Colonic mucosa (tissue), 4 donors: ENCODE data around the gene FRA10AC1. TPM values are rescaled to one million over a fixed set of nuclear protein-coding genes. Genes with fewer than 3 reads are reported as not detected.
A peak's percentile ranks its signal among the peaks of the same experiment; 100 is the strongest.

Experiments
- DNase-seq: peaks from one replicate; pipeline ENCODE4 v3.0.0-alpha.2; 2020
- H3K27ac ChIP-seq: fragments of 200-600 bp; one replicate; pipeline ENCODE4 v1.8.0; 2021
- H3K27me3 ChIP-seq: fragments of 200-600 bp; one replicate; pipeline ENCODE4 v1.8.0; 2021
- H3K36me3 ChIP-seq: fragments of 200-600 bp; one replicate; pipeline ENCODE4 v1.8.0; 2021
- H3K4me1 ChIP-seq: fragments of 200-600 bp; one replicate; pipeline ENCODE4 v1.8.0; 2021; ENCODE audit warnings: mild to moderate bottlenecking
- H3K4me3 ChIP-seq: fragments of 200-600 bp; one replicate; pipeline ENCODE4 v1.8.0; 2021
- H3K9ac ChIP-seq, 2 donors: one replicate each; pipeline ENCODE4 v1.7.0; 2013; ENCODE audit warnings: control low read depth in 2 of 2, low read depth in 2 of 2, low read length in 2 of 2
- H3K9me3 ChIP-seq: fragments of 200-600 bp; one replicate; pipeline ENCODE4 v1.8.0; 2021
- intact Hi-C: fragments of 100-400 bp; cut with DNase I; formaldehyde crosslinking; loops from one replicate; pipeline ENCODE4 v1.14.1; 2022
- total RNA-seq, 2 donors: library from RNA; stranded (reverse); fragmentation: NEBNext Ultra II Directional in 1 of 2; extraction: Animal tissue kit (Norgen Biotek cat#: 25700) in 1 of 2; gene quantifications; one replicate each; pipeline ENCODE4 v1.2.1, GENCODE V29; 2021
- TF ChIP-seq, protein P1 (sequence below): fragments of 200-600 bp; IDR thresholded peaks from one replicate; pipeline ENCODE4 v1.8.0; 2022; ENCODE audit warnings: antibody characterized with exemption, mild to moderate bottlenecking
- donor health status: healthy.
- donor health status: DM: no; HTN: no; CAD: no.
- donor health status: DM: no; HTN: no; CAD: no.

FRA10AC1 gene, protein sequence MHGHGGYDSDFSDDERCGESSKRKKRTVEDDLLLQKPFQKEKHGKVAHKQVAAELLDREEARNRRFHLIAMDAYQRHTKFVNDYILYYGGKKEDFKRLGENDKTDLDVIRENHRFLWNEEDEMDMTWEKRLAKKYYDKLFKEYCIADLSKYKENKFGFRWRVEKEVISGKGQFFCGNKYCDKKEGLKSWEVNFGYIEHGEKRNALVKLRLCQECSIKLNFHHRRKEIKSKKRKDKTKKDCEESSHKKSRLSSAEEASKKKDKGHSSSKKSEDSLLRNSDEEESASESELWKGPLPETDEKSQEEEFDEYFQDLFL
- total RNA-seq, result 10 to 100 TPM; 13.5 to 19.4 TPM

DNA sequence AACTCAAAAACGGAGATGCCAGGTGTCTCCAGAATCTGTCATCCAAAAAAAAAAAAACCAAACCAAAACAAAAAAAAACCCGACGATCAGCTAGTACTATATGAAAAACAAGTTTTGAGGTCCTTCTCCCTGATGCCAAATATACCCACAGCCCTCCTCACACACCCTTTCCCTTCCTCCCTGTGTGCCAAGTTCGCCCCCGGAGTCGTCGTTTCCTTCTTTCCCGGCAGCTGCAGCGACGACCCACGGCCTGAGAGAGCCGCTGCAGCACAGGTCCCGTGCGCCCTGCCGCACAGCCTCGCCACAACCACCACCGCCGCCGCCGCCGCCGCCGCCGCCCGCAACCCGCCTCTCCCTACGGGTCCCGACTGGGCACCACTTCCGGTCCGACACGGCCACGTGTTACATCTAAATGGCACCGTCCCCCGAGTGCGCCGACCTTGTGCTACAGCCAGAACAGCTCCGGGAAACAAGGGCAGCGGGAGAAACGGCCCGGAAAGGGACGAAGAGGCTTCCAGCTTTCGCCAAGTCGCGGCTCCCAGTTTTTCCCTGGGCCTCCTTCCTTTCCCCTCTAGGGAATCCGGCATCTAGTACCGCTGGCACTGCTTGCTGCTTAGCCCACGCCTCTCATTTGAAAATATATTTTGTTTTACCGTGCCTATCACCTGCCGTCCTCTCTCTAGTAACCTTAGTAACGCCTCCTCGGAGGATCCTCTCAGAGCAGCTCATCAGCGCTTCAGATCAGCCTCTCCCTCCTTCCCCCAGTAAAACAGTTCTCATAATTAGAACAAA, at the start of gene FRA10AC1:
FRA10AC1 (minus strand) TSS at position 383 of the 792 bp plus-strand sequence. CDS start 2,486 bp downstream, outside the sequence.
- no peaks in the 10 kb centered on the region for H3K27me3 ChIP-seq
- TF ChIP-seq, protein P1, sequence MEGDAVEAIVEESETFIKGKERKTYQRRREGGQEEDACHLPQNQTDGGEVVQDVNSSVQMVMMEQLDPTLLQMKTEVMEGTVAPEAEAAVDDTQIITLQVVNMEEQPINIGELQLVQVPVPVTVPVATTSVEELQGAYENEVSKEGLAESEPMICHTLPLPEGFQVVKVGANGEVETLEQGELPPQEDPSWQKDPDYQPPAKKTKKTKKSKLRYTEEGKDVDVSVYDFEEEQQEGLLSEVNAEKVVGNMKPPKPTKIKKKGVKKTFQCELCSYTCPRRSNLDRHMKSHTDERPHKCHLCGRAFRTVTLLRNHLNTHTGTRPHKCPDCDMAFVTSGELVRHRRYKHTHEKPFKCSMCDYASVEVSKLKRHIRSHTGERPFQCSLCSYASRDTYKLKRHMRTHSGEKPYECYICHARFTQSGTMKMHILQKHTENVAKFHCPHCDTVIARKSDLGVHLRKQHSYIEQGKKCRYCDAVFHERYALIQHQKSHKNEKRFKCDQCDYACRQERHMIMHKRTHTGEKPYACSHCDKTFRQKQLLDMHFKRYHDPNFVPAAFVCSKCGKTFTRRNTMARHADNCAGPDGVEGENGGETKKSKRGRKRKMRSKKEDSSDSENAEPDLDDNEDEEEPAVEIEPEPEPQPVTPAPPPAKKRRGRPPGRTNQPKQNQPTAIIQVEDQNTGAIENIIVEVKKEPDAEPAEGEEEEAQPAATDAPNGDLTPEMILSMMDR, result no peak
- intact Hi-C loops, result loop anchor here (5.0 kb wide), 1 partner anchor 115 kb away; no protein-coding TSS in a partner anchor
- H3K9ac ChIP-seq, result peak within 1 kb of the TSS; percentile 74 to 81
- H3K36me3 ChIP-seq, result peaks cover 3% of the 10 kb centered on the region
- DNase-seq, result peak; percentile 94
- peak within 1 kb of the TSS; percentile 61 for H3K4me3 ChIP-seq
- no peaks in the 10 kb centered on the region for H3K9me3 ChIP-seq
- H3K27ac ChIP-seq, result peak within 1 kb of the TSS; percentile 76
- peaks cover 8% of the 10 kb centered on the region for H3K4me1 ChIP-seq

DNA sequence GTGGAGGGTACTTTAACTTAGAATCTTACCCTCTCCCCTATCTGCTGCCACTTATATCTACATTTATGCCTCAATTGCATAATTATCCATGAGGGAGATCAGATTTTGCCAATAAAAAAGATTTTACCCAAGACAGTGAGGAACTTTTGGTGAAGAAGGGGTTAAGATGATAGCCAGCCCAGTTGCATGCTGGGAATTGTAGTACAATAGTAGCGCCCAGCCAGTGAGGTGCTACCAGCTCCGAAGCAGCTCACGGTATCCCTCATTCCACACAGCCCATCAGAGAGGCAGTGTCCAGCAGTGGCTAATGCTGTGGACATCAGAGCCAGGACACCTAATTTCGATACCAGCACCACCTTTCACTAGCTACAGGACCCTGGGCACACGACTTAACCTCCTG, 49.4 kb upstream of the FRA10AC1 start:
- Histone ChIP-seq H3K4me1 (no peaks in the 10 kb centered on the region), H3K27ac (no peak overlapping the region), H3K9ac (no peak overlapping the region), H3K27me3 (no peaks in the 10 kb centered on the region), H3K36me3 (no peaks in the 10 kb centered on the region), H3K9me3 (no peaks in the 10 kb centered on the region), H3K4me3 (no peak overlapping the region)
- intact Hi-C loops, result loop anchor here (5.0 kb wide), 1 partner anchor 60 kb away; no protein-coding TSS in a partner anchor
- DNase-seq, result peak; percentile 41
- TF ChIP-seq, protein P1, result no peak

DNA sequence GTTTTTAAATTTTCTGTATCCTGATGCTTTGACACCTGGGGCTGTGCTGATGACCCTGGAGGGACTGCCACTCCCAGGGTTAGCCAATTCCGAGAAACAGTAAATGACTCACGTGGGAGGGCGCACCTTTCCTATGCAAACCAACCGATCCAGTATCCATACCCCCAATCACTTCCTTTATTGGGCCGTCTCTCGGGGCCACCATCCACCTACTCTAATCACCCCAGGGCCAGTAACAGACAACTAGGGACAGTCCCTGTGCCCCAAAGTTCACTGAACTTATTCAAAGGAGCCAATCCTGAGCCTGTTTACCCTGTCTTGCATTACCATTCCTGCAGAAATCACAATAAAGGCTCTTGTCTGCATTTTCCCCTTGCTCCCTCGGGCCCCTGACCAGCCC, 48.7 kb upstream of the FRA10AC1 start:
- no peak for DNase-seq
- Histone ChIP-seq H3K27ac (no peak overlapping the region), H3K9me3 (no peaks in the 10 kb centered on the region), H3K27me3 (no peaks in the 10 kb centered on the region), H3K36me3 (no peaks in the 10 kb centered on the region), H3K9ac (no peak overlapping the region), H3K4me1 (no peaks in the 10 kb centered on the region), H3K4me3 (no peak overlapping the region)
- intact Hi-C loops, result loop anchor here (5.0 kb wide), 1 partner anchor 61 kb away; no protein-coding TSS in a partner anchor
- TF ChIP-seq, protein P1, result no peak

DNA sequence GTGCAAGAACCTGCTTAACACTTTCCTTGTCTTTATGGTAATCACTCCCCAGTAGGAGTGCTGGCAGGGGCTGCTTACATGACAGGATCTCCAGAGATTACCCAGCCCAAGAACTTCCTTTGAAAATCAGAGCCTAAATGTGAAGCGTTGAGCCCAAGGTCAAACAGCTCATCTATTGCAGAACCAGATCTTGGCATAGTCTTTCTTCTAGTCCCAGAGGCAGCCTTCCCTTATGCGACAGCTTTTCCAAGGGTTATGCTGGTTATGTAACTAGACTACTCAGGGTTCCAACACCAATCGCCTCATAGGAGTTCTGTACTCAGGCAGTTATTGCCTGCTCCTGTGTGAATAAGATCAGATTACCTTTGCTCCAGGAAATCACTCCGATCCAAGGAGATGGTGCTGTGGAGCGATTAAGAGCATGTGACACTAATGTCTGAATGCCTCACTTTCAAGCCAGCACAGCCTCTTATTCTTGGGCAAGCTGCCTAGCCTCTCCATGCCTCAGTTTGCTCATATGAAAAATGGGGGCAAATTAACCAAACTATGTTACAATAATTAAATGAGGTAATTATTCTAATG, 46.9 kb upstream of the FRA10AC1 start:
- intact Hi-C loops, result no loop called here
- Histone ChIP-seq H3K9ac (no peak overlapping the region), H3K4me3 (no peak overlapping the region), H3K27me3 (no peaks in the 10 kb centered on the region), H3K9me3 (no peaks in the 10 kb centered on the region), H3K36me3 (no peaks in the 10 kb centered on the region), H3K27ac (no peak overlapping the region), H3K4me1 (no peaks in the 10 kb centered on the region)
- DNase-seq, result peak; percentile 38
- TF ChIP-seq, protein P1, result no peak

DNA sequence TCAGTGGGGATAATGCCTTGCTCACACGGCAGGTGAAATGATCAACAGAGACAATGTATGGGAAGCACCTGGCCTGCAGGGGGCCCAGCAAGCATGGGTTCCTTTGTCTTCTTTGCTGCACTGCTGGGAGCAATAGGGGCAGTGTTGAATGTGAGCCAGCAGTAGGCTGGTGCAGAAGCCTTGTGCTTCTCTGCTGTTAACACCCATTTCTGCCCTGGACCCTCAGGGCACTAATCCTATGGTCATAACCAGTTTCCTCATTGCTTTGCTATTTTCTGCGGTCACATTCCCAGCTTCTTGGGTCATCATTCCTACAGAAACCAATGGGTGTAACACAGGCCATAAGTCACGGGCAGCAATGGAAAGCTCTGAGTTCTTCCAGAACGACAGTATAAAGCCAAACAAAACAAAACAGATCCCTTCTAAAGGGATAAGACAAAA, 44.5 kb upstream of the FRA10AC1 start:
- H3K9ac ChIP-seq, result peak overlapping the region in 1 of 2 donors; percentile 36
- TF ChIP-seq, protein P1, result peak; percentile 28
- no peaks in the 10 kb centered on the region for H3K9me3 ChIP-seq
- H3K36me3 ChIP-seq, result no peaks in the 10 kb centered on the region
- H3K4me3 ChIP-seq, result no peak overlapping the region
- H3K4me1 ChIP-seq, result no peaks in the 10 kb centered on the region
- peak overlapping the region; percentile 9 for H3K27ac ChIP-seq
- DNase-seq, result peak; percentile 36
- intact Hi-C loops, result no loop called here
- no peaks in the 10 kb centered on the region for H3K27me3 ChIP-seq
